Endothelial cell of umbilical vein (primary cell): ENCODE data around the gene MDM1. TPM values are rescaled to one million over a fixed set of nuclear protein-coding genes. Genes with fewer than 3 reads are reported as not detected.

Source experiments
- BruUV-seq: library from RNA; stranded (reverse); fragments of 400-500 nt; replicated peaks from 2 replicates; lab custom pipeline; 2021; lab: Mats Ljungman, UMichigan
- CTCF ChIA-PET: fragments of 300-600, 350-600 bp; sonication (Branson Sonifier 250); formaldehyde crosslinking; loops from one replicate; lab custom pipeline; 2021; ENCODE audit warnings: antibody characterized with exemption, inconsistent platforms; lab: Charles Lee
- POLR2A ChIA-PET: fragments of 300-600, 350-600 bp; sonication (Branson Sonifier 250); formaldehyde crosslinking; loops from one replicate; lab custom pipeline; 2021; ENCODE audit warnings: antibody characterized with exemption, inconsistent platforms; lab: Charles Lee
- DNase-seq: peaks from one replicate; pipeline ENCODE4 v3.0.0-alpha.2; 2011; ENCODE audit warnings: low read depth, low spot score
- FAIRE-seq: peaks from 2 replicates; lab custom pipeline; 2011; peaks lifted over from hg19 to GRCh38; lab: Jason Lieb, UNC
- H2AFZ ChIP-seq: 2 replicates; pipeline ENCODE4 v1.6.0; 2012; ENCODE audit warnings: low read depth, low read length, control low read depth, inconsistent platforms
- H3K27ac ChIP-seq: 2 replicates; pipeline ENCODE4 v1.5.1; 2011; ENCODE audit warnings: low read depth, mild to moderate bottlenecking, control low read depth, low read length, moderate library complexity; ENCODE audit not compliant: insufficient read depth
- H3K27me3 ChIP-seq, 2 experiments: 2 replicates each; pipeline versions ENCODE4 v1.6.0 to v1.6.1; 2011; ENCODE audit warnings: low read length in 2 of 2, mixed read lengths in 1 of 2; ENCODE audit not compliant: control insufficient read depth in 2 of 2, insufficient read depth in 2 of 2
- H3K36me3 ChIP-seq, 2 experiments: 2 replicates in 1 of 2; 3 replicates in 1 of 2; pipeline ENCODE4 v1.5.1; 2011; ENCODE audit warnings: low read length in 2 of 2, mild to moderate bottlenecking in 1 of 2, moderate library complexity in 1 of 2; ENCODE audit not compliant: control insufficient read depth in 2 of 2, insufficient read depth in 2 of 2; ENCODE audit errors: extremely low read depth in 1 of 2
- H3K4me1 ChIP-seq: 3 replicates; pipeline ENCODE4 v1.5.1; 2011; ENCODE audit warnings: mild to moderate bottlenecking, low read length; ENCODE audit not compliant: control insufficient read depth, insufficient read depth; ENCODE audit errors: extremely low read depth
- H3K4me2 ChIP-seq: 2 replicates; pipeline ENCODE4 v1.6.1; 2011; ENCODE audit warnings: low read length, control low read depth, mixed read lengths; ENCODE audit not compliant: insufficient read depth
- H3K4me3 ChIP-seq, 3 experiments: fragments of 200-600 bp in 1 of 3; sonication (generic), shearing (Covaris generic) in 1 of 3; replicated peaks in 1 of 3; 2 replicates each; pipeline ENCODE4 v1.5.1; 2011 to 2016; ENCODE audit warnings: control low read depth in 3 of 3, low read length in 3 of 3, mild to moderate bottlenecking in 2 of 3, inconsistent platforms in 1 of 3, low read depth in 1 of 3, moderate library complexity in 1 of 3; ENCODE audit not compliant: insufficient read depth in 1 of 3
- H3K79me2 ChIP-seq: 2 replicates; pipeline ENCODE4 v1.6.0; 2012; ENCODE audit warnings: low read length, inconsistent platforms; ENCODE audit not compliant: control insufficient read depth, insufficient read depth
- H3K9ac ChIP-seq: replicated peaks from 2 replicates; pipeline ENCODE3; 2011; ENCODE audit warnings: low read length, control low read depth; ENCODE audit not compliant: insufficient read depth; ENCODE audit errors: extremely low read depth
- H3K9me1 ChIP-seq: replicated peaks from 3 replicates; pipeline ENCODE4 v1.6.0; 2011; ENCODE audit warnings: mild to moderate bottlenecking, low read length; ENCODE audit not compliant: control insufficient read depth, insufficient read depth; ENCODE audit errors: extremely low read depth
- H3K9me3 ChIP-seq: replicated peaks from 2 replicates; pipeline ENCODE4 v1.5.1; 2012; ENCODE audit warnings: low read length, inconsistent platforms; ENCODE audit not compliant: control insufficient read depth, insufficient read depth
- H4K20me1 ChIP-seq: replicated peaks from 2 replicates; pipeline ENCODE3; 2011; ENCODE audit warnings: mild to moderate bottlenecking, low read length; ENCODE audit not compliant: control insufficient read depth, insufficient read depth; ENCODE audit errors: extremely low read depth
- EZH2 ChIP-seq: IDR thresholded peaks from 2 replicates; pipeline ENCODE4 v1.6.1; 2012; ENCODE audit warnings: borderline replicate concordance, low read depth, mild to moderate bottlenecking, moderate library complexity, low read length, inconsistent platforms; ENCODE audit not compliant: severe bottlenecking
- FOS ChIP-seq: IDR thresholded peaks from 2 replicates; pipeline ENCODE4 v1.6.1; 2011; ENCODE audit warnings: mild to moderate bottlenecking, low read length, moderate library complexity, borderline replicate concordance; ENCODE audit not compliant: insufficient read depth
- GATA2 ChIP-seq: IDR thresholded peaks from 2 replicates; pipeline ENCODE4 v1.7.0; 2011; ENCODE audit warnings: low read depth, mild to moderate bottlenecking, moderate library complexity, mixed read lengths, low read length; ENCODE audit not compliant: insufficient read length, insufficient read depth
- JUN ChIP-seq: IDR thresholded peaks from 2 replicates; pipeline ENCODE4 v1.6.1; 2011; ENCODE audit warnings: borderline replicate concordance, low read depth; ENCODE audit not compliant: insufficient read length, insufficient read depth
- MYC ChIP-seq: IDR thresholded peaks from one replicate; pipeline ENCODE4 v1.6.1; 2011; ENCODE audit warnings: mild to moderate bottlenecking, low read depth, low read length
- POLR2A ChIP-seq: IDR thresholded peaks from 2 replicates; pipeline ENCODE4 v1.6.1; 2012; ENCODE audit warnings: low read depth, mild to moderate bottlenecking, control low read depth, low read length
- POLR2AphosphoS5 ChIP-seq: IDR thresholded peaks from 2 replicates; pipeline ENCODE4 v1.6.1; 2012; ENCODE audit warnings: low read depth, mild to moderate bottlenecking, control low read depth, low read length, moderate library complexity; ENCODE audit not compliant: insufficient read depth
- dilution Hi-C: fragments of 300-500 bp; cut with MboI; formaldehyde crosslinking; loops from one replicate; pipeline ENCODE4 v1.15.0; 2019; ENCODE audit warnings: low sequenced_read_pairs; ENCODE audit not compliant: extremely low pct_ligation_motif_present
- intact Hi-C: fragments of 100-400 bp; cut with micrococcal nuclease; formaldehyde crosslinking; loops from one replicate; pipeline ENCODE4 v1.10.0; 2022
- polyA plus RNA-seq, 4 experiments: library from polyadenylated mRNA; depleted of rRNA in 3 of 4; stranded (reverse) in 3 of 4; unstranded in 1 of 4; fragments of >200 nt; gene quantifications; 2 replicates each; pipeline versions ENCODE4 v1.2.1 to v1.2.3, GENCODE V29; 2011 to 2012; ENCODE audit warnings: missing spikeins in 1 of 4
- total RNA-seq: library from RNA; stranded (reverse); gene quantifications from 2 replicates; pipeline ENCODE4 v1.2.3, GENCODE V29; 2021
- TF ChIP-seq, protein P1 (sequence below): IDR thresholded peaks from 2 replicates; pipeline ENCODE4 v1.6.1; 2011; ENCODE audit not compliant: insufficient read depth, insufficient read length
- TF ChIP-seq, protein P2 (sequence below), 2 donors: IDR thresholded peaks; 1 replicate in 1 of 2; 2 replicates in 1 of 2; pipeline ENCODE4 v1.5.1; 2011; ENCODE audit warnings: low read length in 2 of 2, mild to moderate bottlenecking in 2 of 2, moderate library complexity in 2 of 2, control low read depth in 1 of 2, inconsistent platforms in 1 of 2, low read depth in 1 of 2; ENCODE audit not compliant: insufficient read depth in 1 of 2; ENCODE audit errors: extremely low read depth in 1 of 2

The MDM1 gene
- total and polyA plus RNA-seq, 2 donors (not counting 3 experiments of a cell fraction or from before 2014, with no cell fraction given), result 4.3 to 12.5 TPM

DNA sequence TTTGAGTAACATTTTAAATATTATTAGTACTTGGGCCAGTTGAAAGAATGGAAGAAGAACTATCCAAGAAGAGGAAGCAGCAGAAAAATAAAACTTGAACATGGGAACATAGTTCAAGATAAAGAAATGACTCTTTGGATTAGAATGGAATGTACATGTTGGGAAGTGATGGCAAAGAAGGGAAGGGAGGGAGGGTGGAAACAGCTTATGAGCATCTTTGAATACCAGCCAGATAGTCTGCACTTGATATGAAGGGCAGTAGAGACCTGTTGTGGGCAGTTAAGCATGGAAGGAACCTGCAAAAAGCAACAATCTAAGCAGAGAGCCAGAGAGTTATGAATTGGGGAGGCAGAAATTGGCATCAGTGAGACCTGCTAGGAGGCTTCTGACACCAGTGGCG lies 68.8 kb downstream of the MDM1 start:
- no peak overlapping the region for H3K4me3 ChIP-seq
- intact Hi-C loops, result no loop called here
- POLR2A ChIA-PET, result no interaction called here
- DNase-seq (no peak), FAIRE-seq (no peak)
- H3K4me2 ChIP-seq, result no peak overlapping the region
- no peak overlapping the region for H3K9ac ChIP-seq
- BruUV-seq, result no TSS peak
- TF ChIP-seq, protein P1, sequence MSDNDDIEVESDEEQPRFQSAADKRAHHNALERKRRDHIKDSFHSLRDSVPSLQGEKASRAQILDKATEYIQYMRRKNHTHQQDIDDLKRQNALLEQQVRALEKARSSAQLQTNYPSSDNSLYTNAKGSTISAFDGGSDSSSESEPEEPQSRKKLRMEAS, result no peak
- no peak for TF ChIP-seq POLR2A
- TF ChIP-seq GATA2, result no peak
- no peak for TF ChIP-seq FOS
- TF ChIP-seq MYC, result no peak
- TF ChIP-seq EZH2, result no peak
- no peak for TF ChIP-seq POLR2AphosphoS5
- no peak for TF ChIP-seq JUN
- TF ChIP-seq, protein P2, sequence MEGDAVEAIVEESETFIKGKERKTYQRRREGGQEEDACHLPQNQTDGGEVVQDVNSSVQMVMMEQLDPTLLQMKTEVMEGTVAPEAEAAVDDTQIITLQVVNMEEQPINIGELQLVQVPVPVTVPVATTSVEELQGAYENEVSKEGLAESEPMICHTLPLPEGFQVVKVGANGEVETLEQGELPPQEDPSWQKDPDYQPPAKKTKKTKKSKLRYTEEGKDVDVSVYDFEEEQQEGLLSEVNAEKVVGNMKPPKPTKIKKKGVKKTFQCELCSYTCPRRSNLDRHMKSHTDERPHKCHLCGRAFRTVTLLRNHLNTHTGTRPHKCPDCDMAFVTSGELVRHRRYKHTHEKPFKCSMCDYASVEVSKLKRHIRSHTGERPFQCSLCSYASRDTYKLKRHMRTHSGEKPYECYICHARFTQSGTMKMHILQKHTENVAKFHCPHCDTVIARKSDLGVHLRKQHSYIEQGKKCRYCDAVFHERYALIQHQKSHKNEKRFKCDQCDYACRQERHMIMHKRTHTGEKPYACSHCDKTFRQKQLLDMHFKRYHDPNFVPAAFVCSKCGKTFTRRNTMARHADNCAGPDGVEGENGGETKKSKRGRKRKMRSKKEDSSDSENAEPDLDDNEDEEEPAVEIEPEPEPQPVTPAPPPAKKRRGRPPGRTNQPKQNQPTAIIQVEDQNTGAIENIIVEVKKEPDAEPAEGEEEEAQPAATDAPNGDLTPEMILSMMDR (IDR thresholded peaks at IDR 0.05; ENCODE audit: extremely low read depth in 1 of 2, insufficient read depth in 1 of 2, low read depth in 1 of 2, low read length in 2 of 2), result no peak
- H3K79me2 ChIP-seq, result no peaks in the 10 kb centered on the region
- H3K36me3 ChIP-seq, result no peaks in the 10 kb centered on the region
- H3K9me1 ChIP-seq, result no peaks in the 10 kb centered on the region
- no peaks in the 10 kb centered on the region for H3K4me1 ChIP-seq
- H4K20me1 ChIP-seq, result no peaks in the 10 kb centered on the region
- no peaks in the 10 kb centered on the region for H3K9me3 ChIP-seq
- CTCF ChIA-PET, result interaction anchor here (1.2 kb wide), 1 partner anchor 54 kb away, joined by 3 read pairs; no protein-coding TSS in a partner anchor
- H2AFZ ChIP-seq, result no peak overlapping the region
- no peak overlapping the region for H3K27ac ChIP-seq
- H3K27me3 ChIP-seq, result peaks cover 0 to 3% of the 10 kb centered on the region in 2 experiments
- dilution Hi-C loops, result no loop called here
